BE2C (cell line): ENCODE measurements around the gene LNP1.
A peak's percentile ranks its signal among the peaks of the same experiment; 100 is the strongest.

ENCODE experiments used
- DNase-seq: peaks from one replicate; pipeline ENCODE4 v3.0.0-alpha.2; 2020
- H3K27me3 ChIP-seq: fragments of 250-450 bp; sonication (Bioruptor Pico); 2 replicates; pipeline ENCODE4 v1.5.1; 2020; ENCODE audit warnings: mild to moderate bottlenecking
- H3K36me3 ChIP-seq: fragments of 250-450 bp; sonication (Bioruptor Pico); 2 replicates; pipeline ENCODE4 v1.5.1; 2020; ENCODE audit warnings: mild to moderate bottlenecking
- H3K4me1 ChIP-seq: fragments of 250-450 bp; sonication (Bioruptor Pico); 2 replicates; pipeline ENCODE4 v1.5.1; 2020
- H3K4me3 ChIP-seq: 2 replicates; pipeline ENCODE4 v1.5.1; 2011; ENCODE audit warnings: low read depth, low read length
- H3K9me3 ChIP-seq: fragments of 250-450 bp; sonication (Bioruptor Pico); 2 replicates; pipeline ENCODE4 v1.5.1; 2020
- CTCF ChIP-seq: IDR thresholded peaks from 2 replicates; pipeline ENCODE4 v1.5.1; 2012; ENCODE audit warnings: mild to moderate bottlenecking, low read depth, low read length

Gene LNP1

DNA sequence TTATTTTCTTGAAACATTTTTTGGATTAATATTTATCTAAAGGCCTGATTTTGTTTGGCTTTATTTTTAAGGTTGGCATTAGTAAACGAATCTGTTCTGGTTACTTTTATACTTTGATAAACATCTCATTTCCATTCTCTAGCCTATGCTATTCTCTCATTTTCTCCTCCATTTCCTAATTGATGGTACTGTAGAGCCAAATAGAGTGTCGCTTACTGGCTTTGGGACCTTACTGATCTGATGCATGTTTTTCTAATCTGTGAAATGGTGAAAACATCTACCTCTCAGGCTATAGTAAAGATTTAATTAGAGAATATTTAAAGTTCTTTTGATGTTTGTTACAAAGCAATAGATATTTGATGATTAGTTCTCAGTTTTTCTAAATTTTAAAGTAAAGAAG, 1.6 kb downstream of the LNP1 start:
- H3K27me3 ChIP-seq: no peaks in the 10 kb centered on the region
- peaks cover 7% of the 10 kb centered on the region for H3K4me1 ChIP-seq
- H3K9me3 ChIP-seq: no peaks in the 10 kb centered on the region
- no peak for DNase-seq
- H3K4me3 ChIP-seq: peak overlapping the region; percentile 95
- TF ChIP-seq CTCF: no peak
- no peaks in the 10 kb centered on the region; the same call in none of the 2 replicates for H3K36me3 ChIP-seq

- Histone ChIP-seq H3K4me3 (peak overlapping the region; percentile 95), H3K36me3 (no peaks in the 10 kb centered on the region; the same call in none of the 2 replicates), H3K4me1 (peaks cover 7% of the 10 kb centered on the region), H3K27me3 (no peaks in the 10 kb centered on the region), H3K9me3 (no peaks in the 10 kb centered on the region)
- DNase-seq: peak; percentile 34
- peak; percentile 27; the same call in 1 of the 2 replicates for TF ChIP-seq CTCF
These were observed 2.3 kb downstream of the LNP1 start for GRCh38 chr3:100403362-100404249.

GRCh38 chr3:100404250-100404548, 2.9 kb downstream of the LNP1 start:
- Histone ChIP-seq H3K36me3 (no peaks in the 10 kb centered on the region; the same call in 1 of the 2 replicates), H3K4me1 (peaks cover 7% of the 10 kb centered on the region), H3K4me3 (no peak overlapping the region)

GRCh38 chr3:100407164-100407563, 5.8 kb downstream of the LNP1 start:
- H3K36me3 ChIP-seq: no peaks in the 10 kb centered on the region
- TF ChIP-seq CTCF: no peak
- H3K9me3 ChIP-seq: no peaks in the 10 kb centered on the region
- DNase-seq: no peak
- H3K4me3 ChIP-seq: no peak overlapping the region
- H3K4me1 ChIP-seq: peaks cover 7% of the 10 kb centered on the region
- H3K27me3 ChIP-seq: no peaks in the 10 kb centered on the region

More at GRCh38 chr3:100404250-100404548, 2.9 kb downstream of the LNP1 start:
- DNase-seq: no peak
- TF ChIP-seq CTCF: no peak
- H3K27me3 ChIP-seq: no peaks in the 10 kb centered on the region
- H3K9me3 ChIP-seq: no peaks in the 10 kb centered on the region

- Histone ChIP-seq H3K4me3 (no peak overlapping the region), H3K36me3 (no peaks in the 10 kb centered on the region), H3K9me3 (no peaks in the 10 kb centered on the region), H3K27me3 (no peaks in the 10 kb centered on the region), H3K4me1 (peaks cover 7% of the 10 kb centered on the region)
- no peak for DNase-seq
- no peak for TF ChIP-seq CTCF
These were observed 6.7 kb downstream of the LNP1 start for GRCh38 chr3:100407977-100408532.
